HG03354 (cell line): ENCODE results near the gene PPME1.

ENCODE experiments used
- ATAC-seq: cut with Tn5 transposase; IDR thresholded peaks from one replicate; pipeline ENCODE4 v1.9.1; 2021; ENCODE audit warnings: mild to moderate bottlenecking; ENCODE audit not compliant: unreplicated experiment, poor library complexity, severe bottlenecking

The PPME1 gene

DNA sequence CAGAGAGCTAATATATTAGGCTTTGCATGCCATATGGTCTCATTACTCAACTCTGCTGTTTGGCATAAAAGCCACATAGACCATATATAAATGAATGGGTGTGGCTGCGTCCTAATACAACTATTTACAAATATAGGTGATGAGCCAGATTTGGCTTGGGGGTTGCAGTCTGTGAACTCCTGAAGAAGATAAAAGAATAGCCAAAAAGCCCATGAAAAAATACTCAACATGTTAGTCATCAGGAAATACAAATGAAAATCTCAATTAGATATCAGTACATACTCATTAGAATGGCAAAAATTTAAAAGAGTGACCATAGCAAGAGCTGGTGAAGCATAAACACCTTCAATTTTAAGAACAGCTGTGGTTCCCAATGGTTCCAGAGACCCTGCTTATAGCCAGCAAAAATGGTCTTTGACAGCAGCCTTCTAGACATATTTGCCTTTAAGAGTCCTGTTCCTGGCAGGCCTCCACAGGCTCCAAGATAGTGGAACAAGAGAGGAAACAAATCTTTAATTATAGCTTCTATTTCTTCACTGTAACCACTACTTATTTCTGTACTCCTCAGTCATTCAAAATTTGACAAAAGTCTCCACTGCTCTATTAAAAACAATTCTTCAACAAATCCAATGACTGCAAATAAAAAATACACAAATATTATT is 16.3 kb upstream of the PPME1 start:
- ATAC-seq: no peak

DNA sequence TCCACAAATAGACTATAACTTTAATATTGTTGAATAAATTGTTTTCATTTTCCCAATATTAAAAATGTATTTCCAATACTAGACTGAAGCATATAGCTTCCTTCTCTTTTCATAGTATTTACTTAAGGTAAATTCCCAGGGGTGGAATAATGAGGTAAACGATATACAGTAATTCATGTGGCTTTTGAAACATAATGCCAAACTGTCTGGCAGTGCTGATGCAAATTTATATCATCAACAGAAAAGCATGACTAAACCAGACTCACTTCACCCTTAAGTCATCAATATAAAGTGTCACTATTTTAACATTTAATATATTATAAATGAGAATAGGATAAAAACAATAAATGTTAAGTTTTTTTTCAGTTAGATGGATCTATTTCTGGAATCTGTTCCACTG is 13.9 kb upstream of the PPME1 start:
- ATAC-seq: no peak

DNA sequence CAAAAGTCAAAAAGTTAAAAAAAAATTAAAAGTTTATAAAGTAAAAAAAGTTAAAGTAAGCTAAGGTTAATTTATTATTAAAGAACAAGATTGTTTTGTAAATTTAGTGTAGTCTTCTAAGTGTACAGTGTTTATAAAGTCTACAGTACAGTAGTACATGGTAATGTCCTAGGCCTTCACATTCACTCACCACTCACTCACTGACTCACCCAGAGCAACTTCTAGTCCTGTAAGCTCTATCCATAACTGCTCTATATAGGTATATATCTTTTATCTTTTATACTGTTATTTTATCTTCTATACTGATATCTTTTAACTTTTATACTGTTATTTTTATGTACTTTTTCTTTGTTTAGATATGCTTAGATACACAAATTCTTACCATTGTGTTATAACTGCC is 11.4 kb upstream of the PPME1 start:
- no peak for ATAC-seq

DNA sequence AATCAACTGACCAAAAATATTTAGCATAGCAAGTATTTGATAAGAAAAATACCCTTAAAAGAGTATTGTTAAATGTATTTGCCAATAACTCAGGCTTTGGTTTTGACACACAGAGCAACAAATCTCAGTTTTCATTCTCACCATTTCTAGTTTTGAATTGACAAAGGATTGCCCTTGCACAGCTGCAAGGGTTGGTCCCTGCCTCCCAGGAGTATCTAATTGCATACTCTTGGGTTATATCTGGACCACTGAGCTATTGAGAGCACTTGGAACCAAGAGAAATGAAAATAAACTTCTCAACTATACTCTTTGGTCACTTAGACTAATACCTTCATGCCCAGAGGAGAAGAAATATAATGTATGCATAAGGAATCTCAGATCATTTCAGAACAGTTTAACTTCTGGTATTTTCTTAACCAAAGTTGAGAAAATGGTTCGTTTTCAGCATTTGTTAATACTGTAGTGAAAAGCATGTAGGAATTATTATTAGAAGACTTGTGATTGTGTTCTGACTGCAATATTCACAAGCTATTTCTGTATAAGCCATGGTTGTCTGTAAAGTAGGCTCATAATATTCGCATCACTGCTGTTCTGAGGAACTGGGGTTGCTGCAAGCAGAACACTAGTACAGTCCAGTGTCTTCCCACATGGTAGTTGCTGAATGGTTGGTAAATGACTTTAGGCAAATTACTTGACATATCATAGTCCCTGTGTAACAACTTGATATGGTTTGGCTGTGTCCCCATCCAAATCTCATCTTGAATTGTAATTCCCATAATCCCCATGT is 8.2 kb upstream of the PPME1 start:
- no peak for ATAC-seq

DNA sequence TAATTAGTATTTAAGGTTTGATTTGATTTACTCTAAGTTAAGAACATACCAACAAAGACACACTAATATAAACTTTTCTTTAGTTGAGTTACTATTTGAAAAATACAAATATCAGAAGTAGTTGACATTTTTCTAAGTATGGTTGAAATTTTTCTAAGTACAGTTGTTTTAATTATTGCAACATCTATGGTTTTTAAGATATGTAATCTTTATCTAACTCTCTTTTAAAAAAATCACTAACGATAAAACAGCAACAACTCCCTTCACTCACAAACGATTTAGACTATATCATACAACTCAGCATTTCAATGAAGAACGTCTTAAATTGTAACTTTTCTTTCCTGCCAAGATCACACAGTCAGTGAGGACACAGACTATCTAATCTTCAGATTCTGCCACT is 2.3 kb upstream of the PPME1 start:
- no peak for ATAC-seq

DNA sequence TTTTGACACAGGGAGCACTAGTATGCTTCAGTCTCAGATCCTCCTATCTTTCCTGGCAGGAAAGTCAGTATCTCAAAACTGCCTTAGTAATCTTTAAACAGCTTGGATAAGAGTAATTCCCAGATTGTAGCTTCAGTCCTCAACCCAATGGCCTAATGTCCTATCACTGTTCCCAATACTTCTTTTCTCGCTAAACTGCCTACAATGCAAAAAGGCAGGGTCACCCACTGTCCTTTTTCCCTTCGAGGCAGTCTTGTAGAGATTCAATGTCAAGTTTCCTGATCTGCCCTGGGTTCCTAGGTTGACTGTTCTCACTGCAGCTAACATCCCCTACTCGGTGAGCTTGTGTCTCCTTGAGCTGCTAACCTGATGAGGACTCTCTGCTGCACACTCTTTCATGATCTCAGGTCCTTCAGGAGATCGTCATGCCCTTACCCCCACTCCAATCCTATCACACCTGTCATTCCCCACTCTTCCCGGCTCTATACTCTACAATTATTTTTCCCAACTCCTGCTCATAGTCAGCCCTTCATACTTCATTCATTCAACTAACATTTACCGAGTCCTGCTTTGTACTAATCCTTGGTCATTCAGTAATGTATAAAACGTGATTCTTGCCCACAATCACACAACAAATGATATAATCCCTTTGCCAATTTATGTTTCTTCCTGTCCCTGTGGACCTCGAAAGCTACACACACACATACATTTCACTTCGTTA is 1.2 kb upstream of the PPME1 start:
- no peak for ATAC-seq

DNA sequence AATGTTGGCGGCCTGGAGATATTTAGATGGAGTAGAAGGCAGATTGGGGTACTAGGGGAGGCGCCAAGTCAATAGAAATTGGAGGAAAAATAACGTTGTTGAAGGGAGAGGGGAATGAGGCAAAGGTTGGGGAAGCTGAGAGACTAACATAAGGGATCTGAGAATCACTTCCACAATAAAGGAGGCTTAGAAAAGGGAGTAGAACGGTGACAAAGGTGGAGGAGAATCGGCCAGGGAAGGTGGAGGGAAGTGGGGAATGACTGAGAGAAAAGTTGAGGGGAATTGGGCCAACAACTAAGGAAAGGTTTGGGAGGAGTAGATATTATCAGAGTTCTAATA is 510 bp downstream of the PPME1 start:
- ATAC-seq: no peak

DNA sequence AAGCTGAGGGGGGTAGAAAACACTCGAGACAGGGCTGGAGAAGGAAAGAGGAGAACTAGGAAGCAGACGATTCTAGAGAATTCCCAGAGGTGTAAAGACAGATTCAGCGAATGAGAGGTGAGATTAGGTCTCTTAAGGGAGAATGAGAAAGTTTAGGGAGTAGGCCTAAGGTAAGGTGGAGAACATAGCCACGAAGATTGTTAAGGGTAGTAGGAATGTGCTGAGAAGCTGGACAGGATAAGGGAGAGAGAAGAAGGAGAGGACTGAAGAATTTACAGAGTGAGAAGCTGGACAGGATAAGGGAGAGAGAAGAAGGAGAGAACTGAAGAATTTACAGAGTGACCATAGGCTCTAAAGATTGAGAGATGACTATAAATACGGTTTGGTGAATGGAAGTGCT is 908 bp downstream of the PPME1 start:
- ATAC-seq: no peak

DNA sequence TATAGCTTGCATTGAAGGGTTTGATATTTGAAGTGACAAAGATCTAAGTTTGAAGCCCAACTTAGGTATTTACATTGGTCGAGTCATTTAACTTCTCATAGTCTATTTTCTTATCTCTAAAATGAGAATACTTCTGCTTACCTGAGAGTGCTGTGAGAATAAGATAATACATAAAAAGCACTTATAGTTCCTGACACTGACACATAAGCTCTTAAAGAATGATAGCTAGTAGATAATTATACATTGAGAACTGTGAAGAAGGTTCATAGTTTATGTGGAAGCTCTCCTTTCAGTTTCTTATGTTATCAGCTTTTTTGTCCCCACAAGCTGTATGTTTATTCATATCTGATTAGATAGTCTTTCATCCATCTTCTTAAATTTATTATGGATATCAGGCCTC is 4.8 kb downstream of the PPME1 start:
- ATAC-seq: no peak

DNA sequence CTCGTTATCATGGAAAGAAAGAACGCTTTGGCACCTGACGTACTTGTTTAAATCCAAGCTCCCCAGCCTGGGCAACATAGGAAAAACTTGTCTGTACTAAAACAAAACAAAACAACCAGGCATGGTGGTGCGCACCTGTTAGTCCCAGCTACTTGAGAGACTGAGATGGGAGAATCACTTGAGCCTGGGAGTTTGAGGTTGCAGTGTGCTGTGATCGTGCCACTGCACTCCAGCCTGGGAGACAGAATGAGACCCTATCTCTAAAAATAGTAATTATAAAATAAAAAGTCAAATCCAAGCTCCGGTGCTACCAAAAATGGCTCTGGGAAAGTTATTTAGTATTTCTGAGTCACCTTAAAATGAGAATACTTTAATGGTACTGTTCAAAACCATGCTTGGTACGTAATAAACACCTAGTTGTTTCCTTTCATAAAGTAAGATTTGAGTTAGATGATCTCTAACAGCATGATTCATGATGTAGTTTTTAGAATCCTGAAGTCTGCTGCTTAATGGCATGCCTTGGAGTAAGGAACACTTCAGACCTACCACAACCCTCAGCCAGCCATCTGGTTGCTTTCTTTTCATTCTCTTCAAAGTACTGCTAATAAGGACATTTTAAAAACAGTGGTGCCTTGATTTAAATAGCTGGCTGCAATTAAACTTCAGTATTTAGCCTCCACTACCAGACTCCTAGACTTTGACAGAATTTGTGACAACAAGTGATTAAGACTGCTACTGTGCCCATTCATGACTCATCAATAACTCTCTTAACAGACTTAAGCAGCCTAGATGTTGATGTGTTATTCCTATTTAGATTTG is 8.4 kb downstream of the PPME1 start:
- ATAC-seq: no peak

DNA sequence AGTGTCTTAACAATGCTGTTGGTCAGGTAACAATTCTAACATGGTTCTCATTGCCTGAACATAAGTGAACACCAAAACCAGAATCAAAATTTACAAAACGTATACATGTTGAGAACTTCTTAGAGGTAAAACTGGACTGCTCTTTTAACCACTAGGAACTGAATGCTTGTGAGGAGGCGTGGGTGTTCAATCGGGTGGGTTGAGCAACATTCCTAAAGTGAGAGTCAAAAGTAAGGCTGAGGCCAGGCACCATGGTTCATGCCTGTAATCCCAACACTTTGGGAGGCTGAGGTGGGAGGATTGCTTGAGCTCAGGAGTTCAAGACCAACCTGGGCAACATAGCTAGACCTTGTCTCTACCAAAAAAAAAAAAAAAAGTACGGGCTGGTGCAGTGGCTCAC is 11.5 kb downstream of the PPME1 start:
- no peak for ATAC-seq

DNA sequence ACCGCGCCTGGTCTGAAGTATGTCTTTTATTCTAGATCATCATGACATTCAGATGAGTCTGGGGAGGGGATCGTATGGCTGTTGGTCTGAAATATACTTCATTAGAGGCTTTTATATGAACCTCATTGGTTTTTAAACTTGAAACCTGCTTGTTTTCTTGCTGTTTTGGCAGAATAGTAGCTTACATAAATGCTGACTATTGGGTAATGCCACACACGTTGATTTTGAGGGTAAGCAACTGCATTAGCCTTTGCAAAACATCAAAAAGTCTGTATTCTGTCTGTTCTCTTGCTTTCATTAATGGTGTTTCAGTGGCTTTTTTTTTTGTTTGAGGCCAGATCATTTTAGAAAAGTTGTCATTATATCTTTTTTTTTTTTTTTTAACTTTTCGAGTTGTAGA is 14.2 kb downstream of the PPME1 start:
- no peak for ATAC-seq

DNA sequence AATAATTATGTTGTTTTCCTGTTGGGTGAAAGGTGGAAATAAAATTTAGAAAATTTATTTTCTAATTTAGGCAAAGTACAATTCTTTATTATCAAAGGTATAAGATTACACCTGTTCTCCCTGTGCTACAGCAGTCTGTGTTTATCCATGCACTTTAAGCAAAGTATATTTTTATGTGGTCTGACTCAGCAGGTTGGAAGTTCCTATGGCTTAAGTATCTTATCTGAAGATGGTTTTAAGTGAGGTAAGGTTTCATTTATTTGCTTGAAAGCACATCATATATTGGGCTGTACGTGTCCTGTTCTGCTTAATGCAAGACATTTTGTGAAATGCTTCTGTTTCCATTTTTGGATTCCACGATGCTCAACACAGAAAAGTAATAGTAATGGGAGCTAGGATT is 14.6 kb downstream of the PPME1 start:
- ATAC-seq: no peak

DNA sequence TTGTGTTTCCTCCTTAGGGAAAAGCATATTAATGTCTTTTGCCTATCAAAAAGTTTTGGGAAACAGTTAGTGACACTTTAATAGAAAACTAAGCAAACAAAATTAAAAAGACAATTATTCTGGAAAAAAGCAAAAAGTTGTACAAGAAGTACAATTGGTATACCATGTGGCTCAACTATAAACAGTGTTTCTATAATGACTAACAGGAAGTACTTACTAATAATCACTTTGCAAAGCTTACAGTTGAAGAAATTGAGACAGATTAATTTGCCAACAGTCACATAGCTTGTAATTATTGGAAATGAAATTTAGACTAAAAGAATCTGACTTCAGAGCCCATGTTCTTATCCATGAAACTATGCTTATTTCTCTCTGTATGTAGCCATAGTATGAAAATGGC is 24.7 kb downstream of the PPME1 start:
- ATAC-seq: no peak

DNA sequence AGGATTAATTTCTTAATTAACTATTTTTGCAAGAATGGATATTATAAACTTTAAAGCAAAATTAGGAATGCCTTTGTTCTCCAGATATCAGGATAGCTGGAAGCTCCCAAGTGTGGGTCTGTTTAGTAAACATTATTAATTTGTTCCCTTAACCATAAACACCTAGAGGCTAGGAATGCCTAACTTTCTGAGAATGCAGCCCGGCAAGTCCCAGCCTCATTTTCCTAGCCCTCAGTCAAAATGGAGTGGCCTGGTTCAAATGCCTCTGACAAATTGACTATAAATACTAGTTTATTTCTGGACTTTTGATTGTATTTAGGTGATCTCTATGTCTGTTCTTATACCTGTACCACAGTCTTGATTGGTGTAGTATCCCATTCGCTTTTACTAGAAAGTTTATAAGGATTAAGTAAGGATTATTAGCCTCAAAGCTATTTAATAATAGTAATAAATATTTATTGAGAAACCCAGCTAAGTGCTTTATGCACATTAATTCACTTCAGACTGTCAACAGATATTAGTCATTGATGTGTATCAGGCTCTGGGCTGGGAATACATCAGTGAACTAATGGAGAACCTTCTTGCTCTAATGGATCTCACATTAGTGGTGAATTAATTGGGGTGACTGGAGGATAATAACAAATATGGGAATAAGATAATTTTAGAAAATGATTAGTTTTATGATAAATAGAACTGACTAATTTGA is 25.8 kb downstream of the PPME1 start:
- no peak for ATAC-seq

DNA sequence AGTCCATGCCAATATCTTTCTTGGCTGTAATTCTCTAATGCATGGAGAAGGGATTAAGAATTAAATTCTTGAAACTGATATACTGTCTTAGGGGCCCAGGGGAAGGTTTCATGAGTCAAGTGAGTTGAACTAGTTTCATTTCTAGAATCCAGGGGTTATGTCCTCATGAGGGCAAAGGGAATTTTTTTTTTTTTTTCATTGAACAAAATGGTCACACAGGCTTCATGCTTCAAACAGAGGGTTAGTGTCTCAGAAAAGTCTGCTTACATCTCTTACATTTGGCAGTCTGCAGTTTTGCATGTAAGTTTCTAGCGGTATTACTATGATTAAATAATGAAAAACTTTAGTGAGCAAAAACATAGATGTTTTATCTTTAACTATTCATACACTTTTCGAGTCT is 32.9 kb downstream of the PPME1 start:
- ATAC-seq: no peak

DNA sequence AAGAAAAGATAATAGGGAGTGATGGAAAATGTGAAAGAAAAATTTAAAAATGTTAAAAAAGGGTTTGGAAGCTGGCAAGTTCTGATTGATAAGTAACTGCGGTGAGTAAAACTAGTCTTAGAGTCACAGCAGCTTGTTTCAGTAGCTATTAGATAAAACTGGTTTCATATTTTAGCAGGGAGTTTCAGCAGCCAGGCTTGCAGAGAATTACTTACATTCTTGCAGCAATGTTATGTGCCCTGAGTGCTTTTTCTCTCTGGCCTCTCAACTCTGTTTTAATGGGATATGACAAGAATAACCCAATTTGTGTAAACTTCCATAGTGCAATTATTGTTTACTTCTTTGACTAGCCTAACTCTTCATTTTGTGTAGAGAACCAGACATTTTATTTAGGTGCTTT is 33.6 kb downstream of the PPME1 start:
- ATAC-seq: no peak

DNA sequence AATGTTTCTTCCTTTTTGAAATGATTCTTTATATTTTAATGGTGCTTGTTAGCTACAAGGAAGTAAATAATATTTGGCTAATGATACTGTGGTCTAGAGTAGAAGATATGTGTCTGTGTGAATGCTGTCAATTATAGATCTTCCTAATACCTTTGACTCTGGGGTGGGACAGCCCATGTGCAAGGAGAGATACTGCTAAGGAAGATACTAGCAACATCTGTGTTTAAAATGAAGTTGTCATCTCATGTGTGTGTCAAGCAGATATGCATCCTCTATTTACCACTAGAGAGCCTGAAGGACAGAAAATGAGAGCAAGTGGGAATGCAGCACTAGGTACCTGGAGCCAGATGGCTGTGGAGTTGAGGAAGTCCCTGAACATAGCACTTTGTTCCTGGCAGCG is 34.1 kb downstream of the PPME1 start:
- ATAC-seq: no peak

DNA sequence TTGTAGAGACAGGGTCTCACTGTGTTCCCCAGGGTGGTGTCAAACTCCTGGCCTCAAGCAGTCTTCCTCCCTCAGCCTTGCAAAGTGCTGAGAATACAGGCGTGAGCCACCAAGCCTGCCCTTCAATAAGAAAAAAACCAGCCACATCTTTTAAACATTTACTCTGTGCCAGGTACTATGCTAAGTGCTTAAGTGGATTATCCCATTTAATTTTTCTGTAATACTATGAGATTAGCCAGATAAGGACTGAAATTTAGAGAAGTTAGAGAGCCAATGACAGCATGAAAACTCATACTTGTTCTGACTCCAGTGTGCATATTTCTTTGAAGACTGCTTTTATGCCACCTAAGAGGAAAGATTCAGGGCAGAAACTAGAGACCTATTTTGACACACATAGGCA is 35.7 kb downstream of the PPME1 start:
- no peak for ATAC-seq

DNA sequence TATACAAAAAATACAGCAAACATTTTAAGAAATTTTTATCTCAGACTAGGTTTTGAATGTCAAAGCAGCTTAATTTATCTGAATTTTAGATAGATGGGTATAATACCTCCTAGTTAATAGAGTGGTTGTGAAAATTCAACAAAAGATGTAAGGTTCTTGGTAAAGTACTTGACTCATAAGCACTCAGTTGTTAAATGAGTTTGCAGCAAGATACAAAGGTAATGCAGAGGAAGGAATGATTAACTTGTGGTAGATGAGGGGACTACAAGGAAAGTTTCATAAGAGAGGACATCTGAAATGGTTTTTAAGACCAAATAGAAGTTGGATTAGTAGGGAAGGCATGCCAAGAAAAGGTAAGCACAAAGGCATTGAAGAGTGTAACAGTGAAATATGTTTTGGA is 37.4 kb downstream of the PPME1 start:
- no peak for ATAC-seq
